Left renal cortex interstitium (tissue), 4 donors: ENCODE data around the gene CFAP74. TPM values are rescaled to one million over a fixed set of nuclear protein-coding genes. Genes with fewer than 3 reads are reported as not detected.

ENCODE experiments used
- DNase-seq, 4 donors: peaks; one replicate each; pipeline ENCODE4 v3.0.0-alpha.2; 2013; ENCODE audit warnings: low read depth in 4 of 4, low spot score in 2 of 4, missing footprints in 1 of 4
- polyA plus RNA-seq, 4 donors: library from polyadenylated mRNA; unstranded; fragments of 120-200 nt; gene quantifications; one replicate each; pipeline ENCODE4 v1.2.1, GENCODE V29; 2013; ENCODE audit not compliant: insufficient read length in 4 of 4

Gene CFAP74
- under 1 TPM; 0.45 to 0.68 (median 0.58) TPM for polyA plus RNA-seq

- DNase-seq, result no peak
These were observed at the start of gene CFAP74 for GRCh38 chr1:2003541-2004131. Gene CFAP74, minus strand, starts transcription at chr1:2003786. Its CDS starts 12,830 bp downstream, at chr1:1990956.

- no peak for DNase-seq
These were observed 49.6 kb upstream of the CFAP74 start for GRCh38 chr1:2053217-2053616.

- DNase-seq, result no peak
These were observed 49.2 kb upstream of the CFAP74 start for GRCh38 chr1:2052756-2053155.

- DNase-seq, result no peak
These were observed 48.6 kb upstream of the CFAP74 start for GRCh38 chr1:2052054-2052679.

GRCh38 chr1:2050793-2051682, 47.5 kb upstream of the CFAP74 start:
- DNase-seq, result no peak

- no peak for DNase-seq
These were observed 46.8 kb upstream of the CFAP74 start for GRCh38 chr1:2050461-2050792.

- peak in 2 of 4 donors; percentile 63 to 66 for DNase-seq
These were observed 46.3 kb upstream of the CFAP74 start, which contains the start of gene PRKCZ for GRCh38 chr1:2049718-2050431. Gene PRKCZ, plus strand, starts transcription at chr1:2050411. Its CDS starts 220 bp downstream, at chr1:2050631.

- DNase-seq, result no peak
These were observed 45.7 kb upstream of the CFAP74 start for GRCh38 chr1:2049225-2049717.

- DNase-seq, result no peak
These were observed 44.5 kb upstream of the CFAP74 start for GRCh38 chr1:2047749-2048729.

- DNase-seq, result no peak
These were observed 43.6 kb upstream of the CFAP74 start for GRCh38 chr1:2046953-2047748.

- no peak for DNase-seq
These were observed 42.8 kb upstream of the CFAP74 start for GRCh38 chr1:2046174-2046917.

- no peak for DNase-seq
These were observed 42.0 kb upstream of the CFAP74 start for GRCh38 chr1:2045468-2046173.

- no peak for DNase-seq
These were observed 41.1 kb upstream of the CFAP74 start for GRCh38 chr1:2044510-2045319.

- DNase-seq, result no peak
These were observed 40.3 kb upstream of the CFAP74 start for GRCh38 chr1:2043886-2044285.

GRCh38 chr1:2042830-2043773, 39.5 kb upstream of the CFAP74 start:
- DNase-seq, result no peak
